ENCODE results near the gene FYCO1.

DNA sequence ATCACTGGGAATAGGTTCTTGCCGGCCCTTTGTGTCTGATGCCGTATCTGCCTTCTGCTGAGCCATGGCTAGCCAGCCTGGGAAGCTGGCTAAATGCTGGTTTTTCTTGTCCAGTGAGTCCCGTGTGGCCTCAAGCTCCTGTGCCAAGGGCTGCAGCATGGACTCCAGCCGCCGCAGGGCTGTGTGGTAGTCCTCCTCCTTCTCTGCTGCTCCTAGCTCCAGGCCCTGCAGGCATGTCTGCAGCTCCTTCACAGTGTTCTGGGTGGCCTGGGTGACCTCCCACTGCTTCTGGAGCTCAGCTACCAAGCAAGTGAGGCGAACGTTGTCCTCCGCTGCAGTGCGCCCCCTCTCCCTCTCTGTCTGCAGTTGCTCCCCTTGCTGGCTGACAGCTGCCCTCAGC is 27.5 kb downstream of the FYCO1 start:
- TF ChIP-seq, protein P1, sequence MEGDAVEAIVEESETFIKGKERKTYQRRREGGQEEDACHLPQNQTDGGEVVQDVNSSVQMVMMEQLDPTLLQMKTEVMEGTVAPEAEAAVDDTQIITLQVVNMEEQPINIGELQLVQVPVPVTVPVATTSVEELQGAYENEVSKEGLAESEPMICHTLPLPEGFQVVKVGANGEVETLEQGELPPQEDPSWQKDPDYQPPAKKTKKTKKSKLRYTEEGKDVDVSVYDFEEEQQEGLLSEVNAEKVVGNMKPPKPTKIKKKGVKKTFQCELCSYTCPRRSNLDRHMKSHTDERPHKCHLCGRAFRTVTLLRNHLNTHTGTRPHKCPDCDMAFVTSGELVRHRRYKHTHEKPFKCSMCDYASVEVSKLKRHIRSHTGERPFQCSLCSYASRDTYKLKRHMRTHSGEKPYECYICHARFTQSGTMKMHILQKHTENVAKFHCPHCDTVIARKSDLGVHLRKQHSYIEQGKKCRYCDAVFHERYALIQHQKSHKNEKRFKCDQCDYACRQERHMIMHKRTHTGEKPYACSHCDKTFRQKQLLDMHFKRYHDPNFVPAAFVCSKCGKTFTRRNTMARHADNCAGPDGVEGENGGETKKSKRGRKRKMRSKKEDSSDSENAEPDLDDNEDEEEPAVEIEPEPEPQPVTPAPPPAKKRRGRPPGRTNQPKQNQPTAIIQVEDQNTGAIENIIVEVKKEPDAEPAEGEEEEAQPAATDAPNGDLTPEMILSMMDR (IDR thresholded peaks at IDR 0.05; ENCODE audit: insufficient read depth, low read length), result no peak
- TF ChIP-seq, protein P2, sequence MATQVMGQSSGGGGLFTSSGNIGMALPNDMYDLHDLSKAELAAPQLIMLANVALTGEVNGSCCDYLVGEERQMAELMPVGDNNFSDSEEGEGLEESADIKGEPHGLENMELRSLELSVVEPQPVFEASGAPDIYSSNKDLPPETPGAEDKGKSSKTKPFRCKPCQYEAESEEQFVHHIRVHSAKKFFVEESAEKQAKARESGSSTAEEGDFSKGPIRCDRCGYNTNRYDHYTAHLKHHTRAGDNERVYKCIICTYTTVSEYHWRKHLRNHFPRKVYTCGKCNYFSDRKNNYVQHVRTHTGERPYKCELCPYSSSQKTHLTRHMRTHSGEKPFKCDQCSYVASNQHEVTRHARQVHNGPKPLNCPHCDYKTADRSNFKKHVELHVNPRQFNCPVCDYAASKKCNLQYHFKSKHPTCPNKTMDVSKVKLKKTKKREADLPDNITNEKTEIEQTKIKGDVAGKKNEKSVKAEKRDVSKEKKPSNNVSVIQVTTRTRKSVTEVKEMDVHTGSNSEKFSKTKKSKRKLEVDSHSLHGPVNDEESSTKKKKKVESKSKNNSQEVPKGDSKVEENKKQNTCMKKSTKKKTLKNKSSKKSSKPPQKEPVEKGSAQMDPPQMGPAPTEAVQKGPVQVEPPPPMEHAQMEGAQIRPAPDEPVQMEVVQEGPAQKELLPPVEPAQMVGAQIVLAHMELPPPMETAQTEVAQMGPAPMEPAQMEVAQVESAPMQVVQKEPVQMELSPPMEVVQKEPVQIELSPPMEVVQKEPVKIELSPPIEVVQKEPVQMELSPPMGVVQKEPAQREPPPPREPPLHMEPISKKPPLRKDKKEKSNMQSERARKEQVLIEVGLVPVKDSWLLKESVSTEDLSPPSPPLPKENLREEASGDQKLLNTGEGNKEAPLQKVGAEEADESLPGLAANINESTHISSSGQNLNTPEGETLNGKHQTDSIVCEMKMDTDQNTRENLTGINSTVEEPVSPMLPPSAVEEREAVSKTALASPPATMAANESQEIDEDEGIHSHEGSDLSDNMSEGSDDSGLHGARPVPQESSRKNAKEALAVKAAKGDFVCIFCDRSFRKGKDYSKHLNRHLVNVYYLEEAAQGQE (IDR thresholded peaks at IDR 0.05; ENCODE audit: insufficient replicate concordance, low read depth), result no peak
- TF ChIP-seq POLR2AphosphoS5 (IDR thresholded peaks at IDR 0.05; ENCODE audit: low read depth) (no peak), SPI1 (IDR thresholded peaks at IDR 0.05; ENCODE audit: borderline replicate concordance, low read depth) (no peak)

Data from HL-60 (cell line).